ENCODE data around the gene MRPL45. TPM values are rescaled to one million over a fixed set of nuclear protein-coding genes. Genes with fewer than 3 reads are reported as not detected.
"Not testable (repeated sequence)": the region's sequence is repeated elsewhere in the genome, so short reads cannot be mapped to it uniquely, and the experiment has no call there.

Gene MRPL45
- total RNA-seq (2011; cell fraction: chromatin; rRNA removed; ENCODE audit: low replicate concordance): 16.8 and 20.5 TPM in 2 replicates
- total RNA-seq (2011; cell fraction: nucleolus; rRNA removed): 16.2 and 17.8 TPM in 2 replicates
- 19.4 and 25.2 TPM in 2 replicates for total RNA-seq (2011; cell fraction: nucleoplasm; rRNA removed)
- 64.5 and 66.1 TPM in 2 replicates for total RNA-seq (2014; rRNA removed)
- total RNA-seq (2014; rRNA removed; fragmentation: Illumina TruSeq; extraction: Trizol): 55.2 and 61.1 TPM in 2 replicates
- total RNA-seq (2015; rRNA removed; fragmentation: Illumina TruSeq; extraction: Trizol): 45.5 and 48.4 TPM in 2 replicates
- total RNA-seq (2021): 62.8 and 64.4 TPM in 2 replicates
- 83.6 and 120 TPM in 2 replicates for polyA plus RNA-seq (2011; rRNA removed)
- 61.6 and 70.5 TPM in 2 replicates for polyA plus RNA-seq (2011; cell fraction: cytosol; rRNA removed)
- polyA plus RNA-seq (2011; cell fraction: nucleus; rRNA removed): 24.5 and 28.4 TPM in 2 replicates
- 54.3 and 82.3 TPM in 2 replicates for polyA plus RNA-seq (2012)
- polyA plus RNA-seq (2014; fragmentation: Illumina TruSeq; extraction: Trizol): 99.3 and 107 TPM in 2 replicates
- polyA plus RNA-seq (2014; fragmentation: Nextera tagmentation; extraction: Ambion mirVana): 100 to 1,000 TPM; 209 to 228 TPM
- polyA plus RNA-seq (2014; rRNA removed): 76.8 and 78.1 TPM in 2 replicates
- polyA minus RNA-seq (2011; rRNA and poly(A)+ RNA removed): 83.4 and 106 TPM in 2 replicates
- 23.3 and 35.5 TPM in 2 replicates for polyA minus RNA-seq (2011; cell fraction: cytosol; rRNA and poly(A)+ RNA removed)
- polyA minus RNA-seq (2011; cell fraction: nucleus; rRNA and poly(A)+ RNA removed): 4.7 and 8.6 TPM in 2 replicates
- percentile 69 among the genes with signal in this experiment for Bru-seq, nascent RNA
- BruChase-seq, experiment 1, labeled RNA remaining after a 2-hour chase: percentile 71 among the genes with signal in this experiment
- percentile 68 among the genes with signal in this experiment for BruChase-seq, experiment 2, labeled RNA remaining after a 6-hour chase
- long read RNA-seq, experiment 1, transcript MRPL45-203 (8 exons, 1,705 nt): major isoform, 171 of 253 reads
- long read RNA-seq, experiment 1, partial matches to known transcripts: 70 of 253 reads
- long read RNA-seq, experiment 1, other reads (novel, unspliced or antisense): 11 of 253 reads
- long read RNA-seq, experiment 2, transcript MRPL45-203 (8 exons, 1,705 nt): major isoform, 70 of 110 reads
- long read RNA-seq, experiment 2, partial matches to known transcripts: 29 of 110 reads
- long read RNA-seq, experiment 2, other reads (novel, unspliced or antisense): 10 of 110 reads
- long read RNA-seq, experiment 3, transcript MRPL45-203 (8 exons, 1,705 nt): major isoform, 109 of 120 reads
- long read RNA-seq, experiment 3, partial matches to known transcripts: 2 of 120 reads
- long read RNA-seq, experiment 3, other reads (novel, unspliced or antisense): 8 of 120 reads

GRCh38 chr17:38296834-38297517 lies at the start of gene MRPL45:
Gene MRPL45, plus strand, starts transcription at chr17:38297168. Its CDS starts 16 bp downstream, at chr17:38297184.
- under 1% methylated on average over 39 of the region's 48 CpGs for WGBS (ENCODE audit: insufficient coverage, low coverage, missing lambda C conversion rate)
- intact Hi-C loops (cut with micrococcal nuclease); H4K20me1 ChIP-seq (replicated peaks; ENCODE audit: control insufficient read depth, insufficient read depth, low read length); BruUV-seq (replicated peaks); H3K79me2 ChIP-seq (ENCODE audit: control insufficient read depth, insufficient read depth, low read length); H3K27me3 ChIP-seq (ENCODE audit: control insufficient read depth in 2 of 2, insufficient read depth in 2 of 2, low read length in 2 of 2); CTCF ChIA-PET (ENCODE audit: low intra/inter-chr PET ratio); FAIRE-seq; H3K9me3 ChIP-seq (replicated peaks; ENCODE audit: control insufficient read depth, insufficient read depth, low read depth, low read length); in situ Hi-C loops (cut with MboI); H3K36me3 ChIP-seq (ENCODE audit: control insufficient read depth, insufficient read depth, low read length); H3K9me1 ChIP-seq (ENCODE audit: control insufficient read depth, insufficient read depth, low read length); POLR2A ChIA-PET; H3K4me1 ChIP-seq (replicated peaks in 1 of 2; ENCODE audit: control insufficient read depth in 2 of 2, insufficient read depth in 2 of 2, low read length in 2 of 2); TF ChIP-seq NR2C2 (CRISPR knock-in tag; IDR thresholded peaks at IDR 0.05); MYC (CRISPR knock-in tag; IDR thresholded peaks at IDR 0.05; ENCODE audit: borderline replicate concordance, low read depth); ATF1 (CRISPR knock-in tag; IDR thresholded peaks at IDR 0.05): not testable (repeated sequence)
- DNase-seq (ENCODE audit: extremely low read depth in 1 of 4, low spot score in 3 of 4) (peak; percentile 92 to 98 (median 94)), ATAC-seq (peak; percentile 99)
- peak within 1 kb of the TSS; percentile 85 for H2AFZ ChIP-seq (ENCODE audit: low read depth, low read length)
- peak within 1 kb of the TSS; percentile 81 for H3K27ac ChIP-seq (ENCODE audit: extremely low read depth, low read depth, low read length)
- H3K4me2 ChIP-seq (ENCODE audit: insufficient read depth, low read length): peak within 1 kb of the TSS; percentile 84
- H3K9ac ChIP-seq (ENCODE audit: insufficient read depth in 1 of 2, low read depth in 2 of 2, low read length in 2 of 2): peak within 1 kb of the TSS; percentile 80 to 91
- H3K4me3 ChIP-seq: peak within 1 kb of the TSS; percentile 59
- TF ChIP-seq CCNT2 (IDR thresholded peaks at IDR 0.05; ENCODE audit: borderline replicate concordance, extremely low read depth, insufficient read length, low read depth, low read length) (peak; percentile 37), HMGN3 (IDR thresholded peaks at IDR 0.05; ENCODE audit: borderline replicate concordance, extremely low read depth, insufficient read length, low read depth, low read length) (peak; percentile 39), ADNP (tag; IDR thresholded peaks at IDR 0.05) (0 out of 2 replicates have a peak, but pooled peaks have one; percentile 18), SIN3B (IDR thresholded peaks at IDR 0.05; ENCODE audit: low read depth) (peak; percentile 93), POLR2H (tag; IDR thresholded peaks at IDR 0.05; ENCODE audit: low read depth) (peak; percentile 49), NR2C2 (tag; IDR thresholded peaks at IDR 0.05) (0 out of 2 replicates have a peak, but pooled peaks have one; percentile 39), TBP (optimal IDR thresholded peaks at IDR 0.05; ENCODE audit: low read depth, low read length) (peak; percentile 38), MYC (IDR thresholded peaks at IDR 0.05; ENCODE audit: low read depth, low read length) (peak; percentile 92), ATF1 (tag; IDR thresholded peaks at IDR 0.05) (peak; percentile 40; the same call in 1 of the 2 replicates), C11orf30 (IDR thresholded peaks at IDR 0.05; ENCODE audit: low read depth) (peak; percentile 89)
- TF ChIP-seq, protein P1, sequence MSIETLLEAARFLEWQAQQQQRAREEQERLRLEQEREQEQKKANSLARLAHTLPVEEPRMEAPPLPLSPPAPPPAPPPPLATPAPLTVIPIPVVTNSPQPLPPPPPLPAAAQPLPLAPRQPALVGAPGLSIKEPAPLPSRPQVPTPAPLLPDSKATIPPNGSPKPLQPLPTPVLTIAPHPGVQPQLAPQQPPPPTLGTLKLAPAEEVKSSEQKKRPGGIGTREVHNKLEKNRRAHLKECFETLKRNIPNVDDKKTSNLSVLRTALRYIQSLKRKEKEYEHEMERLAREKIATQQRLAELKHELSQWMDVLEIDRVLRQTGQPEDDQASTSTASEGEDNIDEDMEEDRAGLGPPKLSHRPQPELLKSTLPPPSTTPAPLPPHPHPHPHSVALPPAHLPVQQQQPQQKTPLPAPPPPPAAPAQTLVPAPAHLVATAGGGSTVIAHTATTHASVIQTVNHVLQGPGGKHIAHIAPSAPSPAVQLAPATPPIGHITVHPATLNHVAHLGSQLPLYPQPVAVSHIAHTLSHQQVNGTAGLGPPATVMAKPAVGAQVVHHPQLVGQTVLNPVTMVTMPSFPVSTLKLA (conservative IDR thresholded peaks at IDR 0.05): peak; percentile 92 to 95
- TF ChIP-seq, protein P2, sequence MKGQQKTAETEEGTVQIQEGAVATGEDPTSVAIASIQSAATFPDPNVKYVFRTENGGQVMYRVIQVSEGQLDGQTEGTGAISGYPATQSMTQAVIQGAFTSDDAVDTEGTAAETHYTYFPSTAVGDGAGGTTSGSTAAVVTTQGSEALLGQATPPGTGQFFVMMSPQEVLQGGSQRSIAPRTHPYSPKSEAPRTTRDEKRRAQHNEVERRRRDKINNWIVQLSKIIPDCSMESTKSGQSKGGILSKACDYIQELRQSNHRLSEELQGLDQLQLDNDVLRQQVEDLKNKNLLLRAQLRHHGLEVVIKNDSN (CRISPR knock-in tag; IDR thresholded peaks at IDR 0.05): peak; percentile 87

Data from K562 (cell line).